K562 (cell line): ENCODE data around the gene TRPC1. TPM values are rescaled to one million over a fixed set of nuclear protein-coding genes. Genes with fewer than 3 reads are reported as not detected.

Experiments used
- ATAC-seq: fragments of 200-7000 bp; cut with Tn5 transposase; 3 replicates; pipeline ENCODE4 v1.9.1; 2020; ENCODE audit warnings: moderate library complexity
- BruUV-seq: library from RNA; stranded (reverse); fragments of 400-500 nt; replicated peaks from 2 replicates; lab custom pipeline; 2021; lab: Mats Ljungman, UMichigan
- CTCF ChIA-PET: fragments of 300-600 bp; formaldehyde crosslinking; extraction: SDS; loops from one replicate; lab custom pipeline; 2021; ENCODE audit warnings: low intra/inter-chr PET ratio; lab: Yijun Ruan, JAX
- POLR2A ChIA-PET: fragments of 300-600, 350-650 bp; sonication (Branson Sonifier 250); formaldehyde crosslinking; extraction: SDS; loops from one replicate; lab custom pipeline; 2021; ENCODE audit warnings: antibody characterized with exemption, inconsistent platforms; lab: Yijun Ruan, JAX
- DNase-seq, 4 experiments: peaks; one replicate each; pipeline versions ENCODE4 v3.0.0 to v3.0.0-alpha.2; 2011 to 2018; ENCODE audit warnings: low spot score in 3 of 4, mixed read lengths in 3 of 4; ENCODE audit errors: extremely low read depth in 1 of 4
- FAIRE-seq: peaks from 2 replicates; lab custom pipeline; 2011; peaks lifted over from hg19 to GRCh38; lab: Jason Lieb, UNC
- H2AFZ ChIP-seq: 2 replicates; pipeline ENCODE4 v1.6.0; 2011; ENCODE audit warnings: low read depth, low read length, control low read depth, inconsistent platforms
- H3K27ac ChIP-seq: fragments of 200-600 bp; 3 replicates; pipeline ENCODE4 v1.8.0; 2011; ENCODE audit warnings: low read depth, mild to moderate bottlenecking, control low read depth, inconsistent platforms, low read length, moderate library complexity, mixed read lengths; ENCODE audit errors: extremely low read depth
- H3K27me3 ChIP-seq, 2 experiments: fragments of 300-600 bp in 1 of 2; 2 replicates in 1 of 2; 3 replicates in 1 of 2; pipeline versions ENCODE4 v1.6.0 to v1.8.0; 2011; ENCODE audit warnings: inconsistent platforms in 2 of 2, low read length in 2 of 2, mild to moderate bottlenecking in 1 of 2, mixed read lengths in 1 of 2, moderate library complexity in 1 of 2; ENCODE audit not compliant: control insufficient read depth in 2 of 2, insufficient read depth in 2 of 2
- H3K36me3 ChIP-seq: fragments of 300-600 bp; 3 replicates; pipeline ENCODE4 v1.8.0; 2011; ENCODE audit warnings: mild to moderate bottlenecking, low read length, inconsistent platforms; ENCODE audit not compliant: control insufficient read depth, insufficient read depth
- H3K4me1 ChIP-seq, 2 experiments: fragments of 200-600 bp in 1 of 2; replicated peaks in 1 of 2; 2 replicates in 1 of 2; 3 replicates in 1 of 2; pipeline versions ENCODE4 v1.5.1 to v1.8.0; 2011; ENCODE audit warnings: inconsistent platforms in 2 of 2, low read length in 2 of 2, mild to moderate bottlenecking in 1 of 2, mixed read lengths in 1 of 2, moderate library complexity in 1 of 2; ENCODE audit not compliant: control insufficient read depth in 2 of 2, insufficient read depth in 2 of 2
- H3K4me2 ChIP-seq: 2 replicates; pipeline ENCODE4 v1.6.1; 2011; ENCODE audit warnings: low read length, control low read depth, inconsistent platforms, mixed read lengths; ENCODE audit not compliant: insufficient read depth
- H3K4me3 ChIP-seq: fragments of 200-600 bp; sonication (generic), shearing (Covaris generic); 2 replicates; pipeline ENCODE4 v1.5.1; 2016; ENCODE audit warnings: control low read depth, inconsistent platforms
- H3K79me2 ChIP-seq: fragments of 200-600 bp; 3 replicates; pipeline ENCODE4 v1.8.0; 2011; ENCODE audit warnings: low read length, inconsistent platforms; ENCODE audit not compliant: control insufficient read depth, insufficient read depth
- H3K9ac ChIP-seq, 2 experiments: 2 replicates each; pipeline versions ENCODE4 v1.6.0 to v1.6.1; 2011; ENCODE audit warnings: low read depth in 2 of 2, low read length in 2 of 2, control low read depth in 1 of 2, inconsistent platforms in 1 of 2, mild to moderate bottlenecking in 1 of 2, mixed read lengths in 1 of 2; ENCODE audit not compliant: insufficient read depth in 1 of 2
- H3K9me1 ChIP-seq: one replicate; pipeline ENCODE4 v1.6.0; 2011; ENCODE audit warnings: inconsistent platforms, mild to moderate bottlenecking, low read length, moderate library complexity; ENCODE audit not compliant: control insufficient read depth, insufficient read depth
- H3K9me3 ChIP-seq: replicated peaks from 2 replicates; pipeline ENCODE4 v1.5.1; 2011; ENCODE audit warnings: low read depth, low read length, inconsistent platforms; ENCODE audit not compliant: control insufficient read depth, insufficient read depth
- H4K20me1 ChIP-seq: replicated peaks from 2 replicates; pipeline ENCODE4 v1.6.1; 2011; ENCODE audit warnings: low read length, inconsistent platforms, mixed read lengths; ENCODE audit not compliant: control insufficient read depth, insufficient read depth
- C11orf30 ChIP-seq: fragments of 450-650 bp; IDR thresholded peaks from 2 replicates; pipeline ENCODE4 v1.6.1; 2016; ENCODE audit warnings: low read depth, mild to moderate bottlenecking
- CBX3 ChIP-seq, 2 experiments: IDR thresholded peaks; 1 replicate in 1 of 2; 2 replicates in 1 of 2; pipeline ENCODE4 v1.6.1; 2012; ENCODE audit warnings: inconsistent platforms in 2 of 2, low read length in 2 of 2, borderline replicate concordance in 1 of 2, control low read depth in 1 of 2
- ELF1 ChIP-seq: fragments of 200-800 bp; sonication (Bioruptor generic); IDR thresholded peaks from 2 replicates; pipeline ENCODE4 v1.6.1; 2016; ENCODE audit warnings: missing genetic modification characterization, missing compliant biosample characterization
- ETS2 ChIP-seq: IDR thresholded peaks from 2 replicates; pipeline ENCODE4 v1.6.1; 2016; ENCODE audit warnings: borderline replicate concordance, missing genetic modification characterization, mild to moderate bottlenecking, moderate library complexity, missing compliant biosample characterization; ENCODE audit not compliant: poor library complexity, severe bottlenecking
- LEF1 ChIP-seq: fragments of 450-650 bp; IDR thresholded peaks from 2 replicates; pipeline ENCODE4 v1.6.1; 2016; ENCODE audit warnings: mild to moderate bottlenecking
- NFE2 ChIP-seq: IDR thresholded peaks from 2 replicates; pipeline ENCODE4 v1.6.1; 2014; ENCODE audit warnings: antibody characterized with exemption, low read depth
- NFIC ChIP-seq: fragments of 450-650 bp; IDR thresholded peaks from 2 replicates; pipeline ENCODE4 v1.6.1; 2017; ENCODE audit warnings: mild to moderate bottlenecking, inconsistent platforms
- RB1 ChIP-seq: fragments of 450-650 bp; IDR thresholded peaks from 2 replicates; pipeline ENCODE4 v1.6.1; 2017; ENCODE audit warnings: low read depth, mild to moderate bottlenecking
- RFX1 ChIP-seq: fragments of 450-650 bp; IDR thresholded peaks from 2 replicates; pipeline ENCODE4 v1.6.1; 2016; ENCODE audit warnings: mild to moderate bottlenecking, moderate library complexity
- SIRT6 ChIP-seq: IDR thresholded peaks from one replicate; pipeline ENCODE4 v1.6.1; 2012; ENCODE audit warnings: low read depth, mild to moderate bottlenecking, control low read depth, inconsistent platforms, low read length, moderate library complexity
- SMARCA4 ChIP-seq: fragments of 450-650 bp; IDR thresholded peaks from 2 replicates; pipeline ENCODE4 v1.6.1; 2016
- TEAD1 ChIP-seq, 2 experiments: fragments of 450-650 bp in 1 of 2; sonication (generic) in 1 of 2; formaldehyde crosslinking; IDR thresholded peaks; 2 replicates each; pipeline versions ENCODE4 v1.4.0 to v1.8.0; 2020 to 2022; ENCODE audit warnings: mild to moderate bottlenecking in 2 of 2, missing genetic modification reagents in 1 of 2
- ZNF316 ChIP-seq: fragments of 450-650 bp; IDR thresholded peaks from 2 replicates; pipeline ENCODE4 v1.6.1; 2016
- ZNF41 ChIP-seq: fragments of 250-450 bp; sonication (Bioruptor Pico); conservative IDR thresholded peaks from 2 replicates; pipeline ENCODE4 v1.4.0; 2020; ENCODE audit warnings: mild to moderate bottlenecking
- ZNF766 ChIP-seq: fragments of 200-800 bp; sonication (Bioruptor generic); conservative IDR thresholded peaks from 2 replicates; pipeline ENCODE4 v1.6.1; 2016; ENCODE audit warnings: missing genetic modification characterization, missing compliant biosample characterization
- WGBS: fragments of 100-300 bp; shearing (Covaris generic); methylation state at CpG from one replicate; pipeline ENCODE4 v1.1.6; 2016; ENCODE audit warnings: low coverage, mixed read lengths; ENCODE audit not compliant: insufficient coverage; ENCODE audit errors: missing lambda C conversion rate; 5-methylcytosine and 5-hydroxymethylcytosine counted together
- in situ Hi-C: fragments of 300-500 bp; cut with MboI; formaldehyde crosslinking; loops from 4 replicates; pipeline ENCODE4 v1.15.0; 2018; ENCODE audit warnings: inconsistent platforms, mixed read lengths
- intact Hi-C: fragments of 100-400 bp; cut with micrococcal nuclease; formaldehyde crosslinking; loops from 2 replicates; pipeline ENCODE4 v1.14.2; 2022
- polyA plus RNA-seq, 8 experiments: library from polyadenylated mRNA; depleted of rRNA in 4 of 8; stranded (reverse) in 5 of 8; unstranded in 3 of 8; fragments of >200 nt; fragmentation: Nextera tagmentation in 2 of 8; fragmentation: Illumina TruSeq in 1 of 8; extraction: Ambion mirVana in 2 of 8; extraction: Trizol in 1 of 8; gene quantifications; 2 replicates each; pipeline versions ENCODE4 v1.2.1 to v1.2.3, GENCODE V29; 2011 to 2014; ENCODE audit warnings: inconsistent platforms in 1 of 8, missing spikeins in 1 of 8
- total RNA-seq, 7 experiments: library from RNA; depleted of rRNA in 6 of 7; stranded (reverse); fragments of >200 nt in 6 of 7; fragmentation: Illumina TruSeq in 2 of 7; extraction: Trizol in 2 of 7; gene quantifications; 2 replicates each; pipeline versions ENCODE4 v1.2.1 to v1.2.3, GENCODE V29; 2011 to 2021; ENCODE audit warnings: low replicate concordance in 1 of 7
- TF ChIP-seq, protein P1 (sequence below): fragments of 450-650 bp; IDR thresholded peaks from 2 replicates; pipeline ENCODE4 v1.6.1; 2016
- TF ChIP-seq, protein P2 (sequence below): fragments of 450-650 bp; IDR thresholded peaks from 2 replicates; pipeline ENCODE4 v1.6.1; 2017; ENCODE audit warnings: antibody characterized with exemption, mild to moderate bottlenecking
- TF ChIP-seq, protein P3 (sequence below): IDR thresholded peaks from 2 replicates; pipeline ENCODE4 v1.6.1; 2012; ENCODE audit warnings: low read depth, low read length, improper control_type of control experiment, borderline replicate concordance

The TRPC1 gene
- total and polyA plus RNA-seq, 9 of the 15 experiments (the other 6 are each of a cell fraction or from before 2014, with no cell fraction given) = 1.4 to 6.5 (median 3.0) TPM

DNA sequence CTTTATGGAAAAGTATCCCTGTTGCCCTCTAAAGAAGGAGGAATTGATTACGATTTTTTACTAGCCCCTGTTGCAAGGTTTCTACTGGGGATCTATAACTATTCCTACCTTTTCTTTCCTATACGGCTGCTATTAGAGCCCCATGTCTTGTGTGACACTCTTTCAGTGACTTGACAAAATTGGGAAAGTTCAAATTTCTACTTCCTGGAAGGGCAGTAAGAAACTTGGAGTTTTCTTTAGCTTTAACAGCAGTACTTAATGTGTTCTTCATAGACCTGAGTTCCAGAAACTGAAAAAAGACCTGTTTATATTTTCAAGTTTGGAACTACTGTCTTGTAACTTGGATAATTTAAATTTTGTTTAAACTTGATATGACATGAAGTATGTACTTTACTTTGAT is 54.7 kb downstream of the TRPC1 start:
- FAIRE-seq (peak; percentile 70), DNase-seq (peak in 2 of 4 experiments; percentile 18 to 47), ATAC-seq (peak; percentile 84)
- H4K20me1 ChIP-seq = no peaks in the 10 kb centered on the region
- peak overlapping the region; percentile 66; the same call in 2 of the 3 replicates for H3K27ac ChIP-seq
- in situ Hi-C loops = no loop called here
- ChIA-PET POLR2A (no interaction called here), CTCF (no interaction called here)
- H3K36me3 ChIP-seq = no peaks in the 10 kb centered on the region
- peak overlapping the region; percentile 74 for H2AFZ ChIP-seq
- H3K4me3 ChIP-seq = no peak overlapping the region
- H3K79me2 ChIP-seq = no peaks in the 10 kb centered on the region
- no peaks in the 10 kb centered on the region for H3K9me3 ChIP-seq
- 7% methylated on average over 2 of the region's 2 CpGs for WGBS
- no peaks in the 10 kb centered on the region for H3K27me3 ChIP-seq
- H3K4me2 ChIP-seq = no peak overlapping the region
- intact Hi-C loops = no loop called here
- peak overlapping the region in 1 of 2 experiments; percentile 8; a peak in 1 of 4 replicates for H3K9ac ChIP-seq
- no peaks in the 10 kb centered on the region for H3K9me1 ChIP-seq
- no TSS peak for BruUV-seq
- H3K4me1 ChIP-seq = peaks cover 0 to 3% of the 10 kb centered on the region in 2 experiments; a peak in 1 of 5 replicates
- TF ChIP-seq, protein P1, sequence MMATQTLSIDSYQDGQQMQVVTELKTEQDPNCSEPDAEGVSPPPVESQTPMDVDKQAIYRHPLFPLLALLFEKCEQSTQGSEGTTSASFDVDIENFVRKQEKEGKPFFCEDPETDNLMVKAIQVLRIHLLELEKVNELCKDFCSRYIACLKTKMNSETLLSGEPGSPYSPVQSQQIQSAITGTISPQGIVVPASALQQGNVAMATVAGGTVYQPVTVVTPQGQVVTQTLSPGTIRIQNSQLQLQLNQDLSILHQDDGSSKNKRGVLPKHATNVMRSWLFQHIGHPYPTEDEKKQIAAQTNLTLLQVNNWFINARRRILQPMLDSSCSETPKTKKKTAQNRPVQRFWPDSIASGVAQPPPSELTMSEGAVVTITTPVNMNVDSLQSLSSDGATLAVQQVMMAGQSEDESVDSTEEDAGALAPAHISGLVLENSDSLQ = peak; percentile 28; the same call in 1 of the 2 replicates
- 0 out of 2 replicates have a peak, but pooled peaks have one; percentile 32 for TF ChIP-seq ELF1 (tag)
- TF ChIP-seq, protein P2, sequence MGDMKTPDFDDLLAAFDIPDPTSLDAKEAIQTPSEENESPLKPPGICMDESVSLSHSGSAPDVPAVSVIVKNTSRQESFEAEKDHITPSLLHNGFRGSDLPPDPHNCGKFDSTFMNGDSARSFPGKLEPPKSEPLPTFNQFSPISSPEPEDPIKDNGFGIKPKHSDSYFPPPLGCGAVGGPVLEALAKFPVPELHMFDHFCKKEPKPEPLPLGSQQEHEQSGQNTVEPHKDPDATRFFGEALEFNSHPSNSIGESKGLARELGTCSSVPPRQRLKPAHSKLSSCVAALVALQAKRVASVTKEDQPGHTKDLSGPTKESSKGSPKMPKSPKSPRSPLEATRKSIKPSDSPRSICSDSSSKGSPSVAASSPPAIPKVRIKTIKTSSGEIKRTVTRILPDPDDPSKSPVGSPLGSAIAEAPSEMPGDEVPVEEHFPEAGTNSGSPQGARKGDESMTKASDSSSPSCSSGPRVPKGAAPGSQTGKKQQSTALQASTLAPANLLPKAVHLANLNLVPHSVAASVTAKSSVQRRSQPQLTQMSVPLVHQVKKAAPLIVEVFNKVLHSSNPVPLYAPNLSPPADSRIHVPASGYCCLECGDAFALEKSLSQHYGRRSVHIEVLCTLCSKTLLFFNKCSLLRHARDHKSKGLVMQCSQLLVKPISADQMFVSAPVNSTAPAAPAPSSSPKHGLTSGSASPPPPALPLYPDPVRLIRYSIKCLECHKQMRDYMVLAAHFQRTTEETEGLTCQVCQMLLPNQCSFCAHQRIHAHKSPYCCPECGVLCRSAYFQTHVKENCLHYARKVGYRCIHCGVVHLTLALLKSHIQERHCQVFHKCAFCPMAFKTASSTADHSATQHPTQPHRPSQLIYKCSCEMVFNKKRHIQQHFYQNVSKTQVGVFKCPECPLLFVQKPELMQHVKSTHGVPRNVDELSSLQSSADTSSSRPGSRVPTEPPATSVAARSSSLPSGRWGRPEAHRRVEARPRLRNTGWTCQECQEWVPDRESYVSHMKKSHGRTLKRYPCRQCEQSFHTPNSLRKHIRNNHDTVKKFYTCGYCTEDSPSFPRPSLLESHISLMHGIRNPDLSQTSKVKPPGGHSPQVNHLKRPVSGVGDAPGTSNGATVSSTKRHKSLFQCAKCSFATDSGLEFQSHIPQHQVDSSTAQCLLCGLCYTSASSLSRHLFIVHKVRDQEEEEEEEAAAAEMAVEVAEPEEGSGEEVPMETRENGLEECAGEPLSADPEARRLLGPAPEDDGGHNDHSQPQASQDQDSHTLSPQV = peak; percentile 72
- TF ChIP-seq SMARCA4 = peak; percentile 34; the same call in 1 of the 2 replicates
- no peak for TF ChIP-seq ETS2 (tag)
- TF ChIP-seq TEAD1 (CRISPR knock-in tag; IDR thresholded peaks at IDR 0.05) = no peak
- peak; percentile 83 for TF ChIP-seq NFE2
- peak; percentile 73 for TF ChIP-seq C11orf30
- peak; percentile 73 for TF ChIP-seq ZNF316
- no peak for TF ChIP-seq SIRT6
- no peak for TF ChIP-seq CBX3 (IDR thresholded peaks at IDR 0.05; ENCODE audit: borderline replicate concordance in 1 of 2, low read length in 2 of 2)
- TF ChIP-seq ZNF41 = no peak
- TF ChIP-seq RB1 = no peak
- no peak for TF ChIP-seq ZNF766 (CRISPR knock-in tag)
- peak; percentile 35; the same call in 1 of the 2 replicates for TF ChIP-seq NFIC
- TF ChIP-seq LEF1 = peak; percentile 35; the same call in 1 of the 2 replicates
- TF ChIP-seq, protein P3, sequence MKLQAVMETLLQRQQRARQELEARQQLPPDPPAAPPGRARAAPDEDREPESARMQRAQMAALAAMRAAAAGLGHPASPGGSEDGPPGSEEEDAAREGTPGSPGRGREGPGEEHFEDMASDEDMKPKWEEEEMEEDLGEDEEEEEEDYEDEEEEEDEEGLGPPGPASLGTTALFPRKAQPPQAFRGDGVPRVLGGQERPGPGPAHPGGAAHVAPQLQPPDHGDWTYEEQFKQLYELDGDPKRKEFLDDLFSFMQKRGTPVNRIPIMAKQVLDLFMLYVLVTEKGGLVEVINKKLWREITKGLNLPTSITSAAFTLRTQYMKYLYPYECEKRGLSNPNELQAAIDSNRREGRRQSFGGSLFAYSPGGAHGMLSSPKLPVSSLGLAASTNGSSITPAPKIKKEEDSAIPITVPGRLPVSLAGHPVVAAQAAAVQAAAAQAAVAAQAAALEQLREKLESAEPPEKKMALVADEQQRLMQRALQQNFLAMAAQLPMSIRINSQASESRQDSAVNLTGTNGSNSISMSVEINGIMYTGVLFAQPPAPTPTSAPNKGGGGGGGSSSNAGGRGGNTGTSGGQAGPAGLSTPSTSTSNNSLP = no peak
- no peak for TF ChIP-seq RFX1
